ENCODE data around the gene ERFE. TPM values are rescaled to one million over a fixed set of nuclear protein-coding genes. Genes with fewer than 3 reads are reported as not detected.

Gene ERFE
- total and polyA plus RNA-seq, 2 of the 4 experiments (the other 2 are of a cell fraction), result 1.3 to 3.5 TPM

- Histone ChIP-seq H3K27me3 (ENCODE audit: control insufficient read depth, insufficient read depth, low read length) (no peaks in the 10 kb centered on the region), H2BK120ac (ENCODE audit: low read depth, low read length) (peak overlapping the region; percentile 48; the same call in 1 of the 2 replicates), H4K20me1 (ENCODE audit: insufficient read depth, low read length) (peaks cover 8% of the 10 kb centered on the region), H2BK15ac (ENCODE audit: low read depth, low read length) (no peak overlapping the region), H2BK5ac (ENCODE audit: low read depth, low read length, poor library complexity, severe bottlenecking) (peak overlapping the region; percentile 69), H3K18ac (ENCODE audit: low read depth, low read length) (no peak overlapping the region), H2AK9ac (replicated peaks; ENCODE audit: low read depth, low read length, poor library complexity) (peak overlapping the region; percentile 1), H3K27ac (ENCODE audit: insufficient read depth, low read length) (peak overlapping the region; percentile 61; the same call in 1 of the 2 replicates), H3K36me3 (ENCODE audit: control insufficient read depth, insufficient read depth, low read length) (peaks cover 47% of the 10 kb centered on the region), H3K56ac (ENCODE audit: extremely low read depth, insufficient read depth, low read length) (no peak overlapping the region), H3K4ac (ENCODE audit: low read depth, low read length) (peak overlapping the region; percentile 58), H3K9me1 (ENCODE audit: insufficient read depth, low read length) (peaks cover 41% of the 10 kb centered on the region), H4K8ac (ENCODE audit: low read depth in 2 of 2, low read length in 2 of 2) (peak overlapping the region in 1 of 2 experiments; percentile 69; a peak in 2 of 4 replicates), H3K9ac (ENCODE audit: low read depth, low read length) (no peak overlapping the region), H3K79me1 (ENCODE audit: low read depth in 1 of 2, low read length in 2 of 2) (peaks cover 14 to 57% of the 10 kb centered on the region in 2 experiments; a peak in 3 of 4 replicates), H4K91ac (ENCODE audit: insufficient read depth, low read depth, low read length) (peak overlapping the region; percentile 59), H4K5ac (ENCODE audit: low read depth, low read length) (peak overlapping the region; percentile 30; the same call in 1 of the 2 replicates), H2AFZ (replicated peaks; ENCODE audit: low read length, poor library complexity) (no peak overlapping the region), H2BK20ac (ENCODE audit: low read depth, low read length) (peak overlapping the region; percentile 63; the same call in 1 of the 2 replicates), H3K9me3 (ENCODE audit: control insufficient read depth, insufficient read depth, low read length) (no peaks in the 10 kb centered on the region), H3K23ac (ENCODE audit: low read depth, low read length) (peak overlapping the region; percentile 59; the same call in 1 of the 2 replicates), H3K4me2 (ENCODE audit: low read depth, low read length) (no peak overlapping the region), H3K14ac (replicated peaks; ENCODE audit: low read depth, low read length) (no peak overlapping the region; the same call in 1 of the 2 replicates), H2AK5ac (ENCODE audit: low read depth, low read length) (peak overlapping the region; percentile 79; the same call in 1 of the 2 replicates), H3K4me3 (ENCODE audit: insufficient read depth, low read depth, low read length) (no peak overlapping the region), H3K4me1 (ENCODE audit: control insufficient read depth, insufficient read depth, low read length) (peaks cover 33% of the 10 kb centered on the region)
- no peak for TF ChIP-seq MAZ (IDR thresholded peaks at IDR 0.05; ENCODE audit: borderline replicate concordance, low read depth, low read length)
- no peak for TF ChIP-seq POLR2A (IDR thresholded peaks at IDR 0.05; ENCODE audit: low read depth, low read length)
- TF ChIP-seq CHD1 (IDR thresholded peaks at IDR 0.05; ENCODE audit: low read depth, low read length), result no peak
- TF ChIP-seq USF2 (IDR thresholded peaks at IDR 0.05; ENCODE audit: low read depth, low read length), result no peak
- POLR2A ChIA-PET (ENCODE audit: unreplicated experiment), result no interaction called here
- dilution Hi-C loops (cut with HindIII; ENCODE audit: low sequenced_read_pairs, unreplicated experiment) (no loop called here), in situ Hi-C loops (cut with MboI; ENCODE audit: low sequenced_read_pairs) (no loop called here), intact Hi-C loops (cut with micrococcal nuclease) (loop anchor here (10.0 kb wide), 1 partner anchor 177 kb away; no protein-coding TSS in a partner anchor)
- no peak for ATAC-seq (ENCODE audit: low read depth)
- CTCF ChIA-PET, result no interaction called here
- DNase-seq, result no peak
- WGBS, 2 experiments (ENCODE audit: extremely low coverage in 2 of 2, insufficient read length in 1 of 2), result no CpG with 5 or more reads among the region's 9 CpGs
- no TSS peak for BruUV-seq (replicated peaks)
Observed at GRCh38 chr2:238171575-238172187, 12.9 kb downstream of the ERFE start.

Data from IMR-90 (cell line).